Measurements from ENCODE around the gene ETV2.
A peak's percentile ranks its signal among the peaks of the same experiment; 100 is the strongest.
"Not testable (repeated sequence)": the region's sequence is repeated elsewhere in the genome, so short reads cannot be mapped to it uniquely, and the experiment has no call there.

ETV2 gene

GRCh38 chr19:35641515-35642151 lies at the start of gene ETV2:
TSS of gene ETV2 (plus strand) at chr19:35641745. CDS start at chr19:35642461, 716 bp downstream.
- peak within 1 kb of the TSS; percentile 93 for H3K4me2 ChIP-seq
- no peak within 1 kb of the TSS for H3K4me3 ChIP-seq
- H3K27ac ChIP-seq, result no peak within 1 kb of the TSS
- H3K27me3 ChIP-seq, result no peaks in the 10 kb centered on the region
- no peaks in the 10 kb centered on the region for H4K20me1 ChIP-seq
- no peaks in the 10 kb centered on the region for H3K9me3 ChIP-seq
- H3K9ac ChIP-seq, result no peak within 1 kb of the TSS
- peaks cover 47% of the 10 kb centered on the region for H3K4me1 ChIP-seq
- peaks cover 20% of the 10 kb centered on the region for H3K36me3 ChIP-seq
- TF ChIP-seq Cebpa-rat (IDR thresholded peaks at IDR 0.05), result no peak

- Histone ChIP-seq H4K20me1 (no peaks in the 10 kb centered on the region), H3K4me1 (peaks cover 29% of the 10 kb centered on the region), H3K27me3 (no peaks in the 10 kb centered on the region), H3K9ac (no peak overlapping the region), H3K36me3 (no peaks in the 10 kb centered on the region), H3K4me2 (no peak overlapping the region), H3K27ac (no peak overlapping the region), H3K9me3 (no peaks in the 10 kb centered on the region), H3K4me3 (no peak overlapping the region)
- TF ChIP-seq Cebpa-rat (IDR thresholded peaks at IDR 0.05), result no peak
These were observed 49.3 kb upstream of the ETV2 start for GRCh38 chr19:35592226-35592625.

- H3K4me2 ChIP-seq, H3K9me3 ChIP-seq, H3K9ac ChIP-seq, H3K27me3 ChIP-seq, H3K36me3 ChIP-seq, H4K20me1 ChIP-seq, H3K4me1 ChIP-seq, H3K27ac ChIP-seq, H3K4me3 ChIP-seq: not testable (repeated sequence)
These were observed 46.5 kb upstream of the ETV2 start for GRCh38 chr19:35595026-35595425.

- TF ChIP-seq Cebpa-rat (IDR thresholded peaks at IDR 0.05), result no peak
- Histone ChIP-seq H3K4me3 (no peak overlapping the region), H3K27me3 (no peaks in the 10 kb centered on the region), H3K9me3 (no peaks in the 10 kb centered on the region), H4K20me1 (no peaks in the 10 kb centered on the region), H3K4me1 (peaks cover 6% of the 10 kb centered on the region; the same call in 1 of the 2 replicates), H3K36me3 (no peaks in the 10 kb centered on the region), H3K4me2 (0 out of 2 replicates have a peak overlapping the region, but pooled peaks have one; percentile 2), H3K9ac (no peak overlapping the region), H3K27ac (no peak overlapping the region)
These were observed 45.6 kb upstream of the ETV2 start for GRCh38 chr19:35595928-35596327.

GRCh38 chr19:35596366-35596999 lies 45.1 kb upstream of the ETV2 start:
- H3K4me2 ChIP-seq, result 0 out of 2 replicates have a peak overlapping the region, but pooled peaks have one; percentile 2
- H3K4me1 ChIP-seq, result peaks cover 6% of the 10 kb centered on the region; the same call in 1 of the 2 replicates

GRCh38 chr19:35601971-35602370 lies 39.6 kb upstream of the ETV2 start:
- no peaks in the 10 kb centered on the region for H3K27me3 ChIP-seq
- no peaks in the 10 kb centered on the region for H3K4me1 ChIP-seq
- TF ChIP-seq Cebpa-rat (IDR thresholded peaks at IDR 0.05), result no peak
- H3K4me2 ChIP-seq, result no peak overlapping the region
- no peaks in the 10 kb centered on the region for H3K36me3 ChIP-seq
- H3K4me3 ChIP-seq, result no peak overlapping the region
- no peaks in the 10 kb centered on the region for H4K20me1 ChIP-seq
- no peak overlapping the region for H3K9ac ChIP-seq
- H3K9me3 ChIP-seq, result peaks cover 12% of the 10 kb centered on the region
- H3K27ac ChIP-seq, result no peak overlapping the region

More at GRCh38 chr19:35596366-35596999, 45.1 kb upstream of the ETV2 start:
- H4K20me1 ChIP-seq, result no peaks in the 10 kb centered on the region
- H3K27ac ChIP-seq, result no peak overlapping the region
- H3K27me3 ChIP-seq, result no peaks in the 10 kb centered on the region
- H3K9ac ChIP-seq, result no peak overlapping the region
- H3K36me3 ChIP-seq, result no peaks in the 10 kb centered on the region
- no peaks in the 10 kb centered on the region for H3K9me3 ChIP-seq
- H3K4me3 ChIP-seq, result no peak overlapping the region
- no peak for TF ChIP-seq Cebpa-rat (IDR thresholded peaks at IDR 0.05)

- not testable (repeated sequence) for H3K4me1 ChIP-seq, H3K36me3 ChIP-seq, H3K27me3 ChIP-seq, H4K20me1 ChIP-seq, H3K27ac ChIP-seq, H3K4me3 ChIP-seq, H3K9ac ChIP-seq, H3K4me2 ChIP-seq
- H3K9me3 ChIP-seq, result peaks cover 31% of the 10 kb centered on the region
These were observed 37.1 kb upstream of the ETV2 start for GRCh38 chr19:35604436-35604835.

- not testable (repeated sequence) for H4K20me1 ChIP-seq, H3K36me3 ChIP-seq, H3K4me2 ChIP-seq, H3K27ac ChIP-seq, H3K27me3 ChIP-seq, H3K9ac ChIP-seq, H3K4me3 ChIP-seq
- peaks cover 31% of the 10 kb centered on the region for H3K9me3 ChIP-seq
- peaks cover 11% of the 10 kb centered on the region for H3K4me1 ChIP-seq
These were observed 34.4 kb upstream of the ETV2 start for GRCh38 chr19:35607170-35607569.

- H3K4me3 ChIP-seq, result no peak overlapping the region
- no peaks in the 10 kb centered on the region for H4K20me1 ChIP-seq
- no peak overlapping the region for H3K27ac ChIP-seq
- H3K27me3 ChIP-seq, result no peaks in the 10 kb centered on the region
- H3K9me3 ChIP-seq, result peaks cover 31% of the 10 kb centered on the region
- H3K4me2 ChIP-seq, result no peak overlapping the region
- peaks cover 14% of the 10 kb centered on the region for H3K4me1 ChIP-seq
- no peaks in the 10 kb centered on the region for H3K36me3 ChIP-seq
- TF ChIP-seq Cebpa-rat (IDR thresholded peaks at IDR 0.05), result no peak
- no peak overlapping the region for H3K9ac ChIP-seq
These were observed 33.9 kb upstream of the ETV2 start for GRCh38 chr19:35607661-35608060.

- no peak overlapping the region for H3K27ac ChIP-seq
- H3K9me3 ChIP-seq, result peaks cover 31% of the 10 kb centered on the region
- H3K9ac ChIP-seq, result no peak overlapping the region
- H3K4me2 ChIP-seq, result no peak overlapping the region
- H4K20me1 ChIP-seq, result no peaks in the 10 kb centered on the region
- peaks cover 17% of the 10 kb centered on the region for H3K4me1 ChIP-seq
- H3K27me3 ChIP-seq, result no peaks in the 10 kb centered on the region
- no peak for TF ChIP-seq Cebpa-rat (IDR thresholded peaks at IDR 0.05)
- H3K4me3 ChIP-seq, result no peak overlapping the region
- H3K36me3 ChIP-seq, result no peaks in the 10 kb centered on the region
These were observed 33.3 kb upstream of the ETV2 start for GRCh38 chr19:35608251-35608650.
